ENCODE measurements around the gene AFF3.
A peak's percentile ranks its signal among the peaks of the same experiment; 100 is the strongest.

Gene AFF3

GRCh38 chr2:99638791-99639190, 503.6 kb downstream of the AFF3 start:
- no peaks in the 10 kb centered on the region for H3K27me3 ChIP-seq (ENCODE audit: control insufficient read depth, low read length)
- peak overlapping the region; percentile 95 for H3K4me2 ChIP-seq (ENCODE audit: low read length)
- H3K4me1 ChIP-seq (ENCODE audit: control insufficient read depth, low read length): peaks cover 95% of the 10 kb centered on the region
- H3K4me3 ChIP-seq (ENCODE audit: low read length): peak overlapping the region; percentile 70
- H3K9me2 ChIP-seq (replicated peaks; ENCODE audit: control insufficient read depth, low read length): no peaks in the 10 kb centered on the region
- peak overlapping the region; percentile 100 for H3K27ac ChIP-seq (ENCODE audit: low read depth, low read length)
- H3F3A ChIP-seq (ENCODE audit: control insufficient read depth, insufficient read depth): peaks cover 53% of the 10 kb centered on the region
- no peaks in the 10 kb centered on the region for H3K79me2 ChIP-seq (ENCODE audit: control insufficient read depth, low read length)
- H4K20me1 ChIP-seq (ENCODE audit: control insufficient read depth, insufficient read depth, low read depth, low read length): no peaks in the 10 kb centered on the region
- peaks cover 24% of the 10 kb centered on the region for H3K36me3 ChIP-seq (ENCODE audit: control insufficient read depth, low read length)
- peaks cover 10% of the 10 kb centered on the region for H3K9me3 ChIP-seq (ENCODE audit: control insufficient read depth, insufficient read depth, low read length)
- TF ChIP-seq EZH2phosphoT487 (IDR thresholded peaks at IDR 0.05; ENCODE audit: borderline replicate concordance, low read length) (no peak), CTCF (IDR thresholded peaks at IDR 0.05; ENCODE audit: low read depth, low read length, poor library complexity, severe bottlenecking) (no peak)

- Histone ChIP-seq H3K27me3 (ENCODE audit: control insufficient read depth, low read length) (no peaks in the 10 kb centered on the region), H3K4me3 (ENCODE audit: low read length) (peak overlapping the region; percentile 66), H3K27ac (ENCODE audit: low read depth, low read length) (peak overlapping the region; percentile 100), H3K36me3 (ENCODE audit: control insufficient read depth, low read length) (peaks cover 39% of the 10 kb centered on the region), H3K9me3 (ENCODE audit: control insufficient read depth, insufficient read depth, low read length) (peaks cover 25% of the 10 kb centered on the region), H3F3A (ENCODE audit: control insufficient read depth, insufficient read depth) (peaks cover 52% of the 10 kb centered on the region), H4K20me1 (ENCODE audit: control insufficient read depth, insufficient read depth, low read depth, low read length) (no peaks in the 10 kb centered on the region), H3K4me1 (ENCODE audit: control insufficient read depth, low read length) (peaks cover 85% of the 10 kb centered on the region), H3K9me2 (replicated peaks; ENCODE audit: control insufficient read depth, low read length) (no peaks in the 10 kb centered on the region), H3K4me2 (ENCODE audit: low read length) (peak overlapping the region; percentile 95), H3K79me2 (ENCODE audit: control insufficient read depth, low read length) (no peaks in the 10 kb centered on the region)
- TF ChIP-seq CTCF (IDR thresholded peaks at IDR 0.05; ENCODE audit: low read depth, low read length, poor library complexity, severe bottlenecking): no peak
- TF ChIP-seq EZH2phosphoT487 (IDR thresholded peaks at IDR 0.05; ENCODE audit: borderline replicate concordance, low read length): no peak
These were observed 505.2 kb downstream of the AFF3 start for GRCh38 chr2:99637159-99637697.

- TF ChIP-seq EZH2phosphoT487 (IDR thresholded peaks at IDR 0.05; ENCODE audit: borderline replicate concordance, low read length) (no peak), CTCF (IDR thresholded peaks at IDR 0.05; ENCODE audit: low read depth, low read length, poor library complexity, severe bottlenecking) (no peak)
- peak overlapping the region; percentile 95 for H3K4me2 ChIP-seq (ENCODE audit: low read length)
- H4K20me1 ChIP-seq (ENCODE audit: control insufficient read depth, insufficient read depth, low read depth, low read length): no peaks in the 10 kb centered on the region
- peaks cover 76% of the 10 kb centered on the region for H3K4me1 ChIP-seq (ENCODE audit: control insufficient read depth, low read length)
- peaks cover 42% of the 10 kb centered on the region for H3K36me3 ChIP-seq (ENCODE audit: control insufficient read depth, low read length)
- H3K27ac ChIP-seq (ENCODE audit: low read depth, low read length): peak overlapping the region; percentile 100
- H3K79me2 ChIP-seq (ENCODE audit: control insufficient read depth, low read length): no peaks in the 10 kb centered on the region
- no peaks in the 10 kb centered on the region for H3K9me2 ChIP-seq (replicated peaks; ENCODE audit: control insufficient read depth, low read length)
- H3K9me3 ChIP-seq (ENCODE audit: control insufficient read depth, insufficient read depth, low read length): peaks cover 30% of the 10 kb centered on the region
- H3F3A ChIP-seq (ENCODE audit: control insufficient read depth, insufficient read depth): peaks cover 47% of the 10 kb centered on the region
- H3K27me3 ChIP-seq (ENCODE audit: control insufficient read depth, low read length): no peaks in the 10 kb centered on the region
- peak overlapping the region; percentile 66 for H3K4me3 ChIP-seq (ENCODE audit: low read length)
These were observed 506.0 kb downstream of the AFF3 start for GRCh38 chr2:99636144-99637034.
